Glomerular visceral epithelial cell (primary cell): ENCODE data around the gene NFIA.

Source experiments
- DNase-seq: peaks from one replicate; pipeline ENCODE4 v3.0.0-alpha.2; 2016; ENCODE audit errors: extremely low spot score

Gene NFIA

DNA sequence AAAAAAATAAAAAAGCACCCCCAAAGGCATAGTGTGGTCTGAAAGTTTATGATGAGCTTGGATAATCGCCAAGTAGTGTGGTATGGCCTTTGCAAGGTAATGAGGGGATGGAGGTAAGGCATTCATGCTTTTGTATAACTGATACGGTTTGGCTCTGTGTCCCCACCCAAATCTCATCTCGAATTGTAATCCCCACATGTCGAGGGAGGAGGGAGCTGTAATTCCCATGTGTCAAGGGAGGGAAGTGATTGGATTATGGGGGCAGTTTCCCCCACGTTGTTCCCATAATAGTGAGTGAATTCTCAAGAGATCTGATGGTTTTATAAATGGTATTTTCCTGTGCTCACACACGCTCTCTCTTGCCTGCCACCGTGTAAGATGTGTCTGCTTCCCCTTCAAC, 215.5 kb downstream of the NFIA start:
- DNase-seq, result no peak

DNA sequence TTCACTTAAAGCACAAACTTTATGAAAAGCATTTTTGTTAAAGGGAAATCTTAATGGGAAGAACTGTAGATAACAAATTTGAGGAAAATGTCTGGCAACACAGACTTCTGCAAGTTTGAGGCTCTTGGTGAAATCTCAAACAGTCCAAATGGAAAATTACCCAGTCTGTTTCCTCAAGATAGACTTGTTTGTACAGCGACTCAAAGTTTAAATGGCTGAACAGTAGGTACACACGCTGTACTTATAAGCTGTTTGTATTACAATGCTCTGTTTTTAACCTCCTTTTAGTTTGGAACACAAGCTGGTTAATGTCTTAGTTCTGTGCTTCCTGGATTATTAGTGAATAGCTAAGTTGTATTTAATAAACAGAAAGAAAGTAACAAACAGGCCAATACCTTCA, 217.1 kb downstream of the NFIA start:
- no peak for DNase-seq

DNA sequence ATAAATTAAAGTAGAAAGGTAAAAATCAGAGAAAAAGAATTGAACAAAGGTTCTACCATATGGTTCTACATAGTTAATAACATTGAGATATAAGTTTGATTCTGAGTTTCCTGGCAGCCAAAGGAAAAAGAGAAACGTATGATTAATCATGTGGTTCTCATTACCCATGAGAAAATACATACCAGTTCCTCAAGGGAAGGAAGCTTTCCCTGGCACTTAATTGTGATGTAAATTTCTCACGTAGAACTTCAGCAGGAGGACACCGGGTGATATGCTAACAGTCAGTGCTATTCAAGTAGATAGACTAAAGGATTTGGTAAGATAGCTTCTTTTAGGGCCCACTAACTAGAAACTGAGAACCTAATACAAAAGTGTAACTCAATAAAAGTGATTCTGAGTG, 218.5 kb downstream of the NFIA start:
- DNase-seq, result no peak

DNA sequence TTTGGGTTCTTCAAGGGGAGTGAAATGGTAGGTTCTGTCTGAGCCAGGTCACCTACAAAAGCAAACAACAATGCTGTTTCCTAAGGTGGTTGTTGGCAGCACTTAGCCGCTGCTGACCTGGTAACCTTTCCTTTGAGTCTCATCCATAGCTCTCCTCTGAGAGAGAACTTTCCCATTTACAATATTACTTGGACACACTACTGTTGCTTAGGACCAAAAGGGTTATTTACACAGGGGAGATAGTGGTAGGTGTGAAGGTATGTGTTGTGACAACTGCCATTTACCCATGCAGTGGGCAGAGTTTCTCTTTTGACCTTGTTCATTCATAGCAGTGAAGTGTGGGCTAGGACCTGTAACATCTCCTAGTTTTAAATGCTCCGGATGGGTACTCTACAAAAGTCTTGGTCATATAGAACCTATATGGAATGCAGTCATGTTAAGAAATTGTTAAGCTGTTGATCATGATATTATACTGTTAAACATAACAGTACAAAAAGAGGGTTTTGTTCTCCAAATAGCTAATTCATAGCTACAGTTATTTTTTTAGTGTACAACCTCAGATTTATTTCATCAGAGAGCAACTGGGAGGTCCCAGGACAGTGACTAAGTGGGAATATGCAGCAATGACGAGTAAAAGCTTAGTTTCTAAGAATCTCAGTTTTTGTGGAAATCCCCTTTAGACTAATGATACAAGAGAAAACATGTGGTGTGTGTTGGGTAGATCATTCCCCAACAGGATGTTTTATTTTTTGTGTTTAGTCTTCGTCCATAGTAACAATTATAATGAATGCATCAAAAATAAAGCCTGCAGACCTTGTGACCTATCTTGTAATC, 219.7 kb downstream of the NFIA start:
- DNase-seq, result peak; percentile 11

DNA sequence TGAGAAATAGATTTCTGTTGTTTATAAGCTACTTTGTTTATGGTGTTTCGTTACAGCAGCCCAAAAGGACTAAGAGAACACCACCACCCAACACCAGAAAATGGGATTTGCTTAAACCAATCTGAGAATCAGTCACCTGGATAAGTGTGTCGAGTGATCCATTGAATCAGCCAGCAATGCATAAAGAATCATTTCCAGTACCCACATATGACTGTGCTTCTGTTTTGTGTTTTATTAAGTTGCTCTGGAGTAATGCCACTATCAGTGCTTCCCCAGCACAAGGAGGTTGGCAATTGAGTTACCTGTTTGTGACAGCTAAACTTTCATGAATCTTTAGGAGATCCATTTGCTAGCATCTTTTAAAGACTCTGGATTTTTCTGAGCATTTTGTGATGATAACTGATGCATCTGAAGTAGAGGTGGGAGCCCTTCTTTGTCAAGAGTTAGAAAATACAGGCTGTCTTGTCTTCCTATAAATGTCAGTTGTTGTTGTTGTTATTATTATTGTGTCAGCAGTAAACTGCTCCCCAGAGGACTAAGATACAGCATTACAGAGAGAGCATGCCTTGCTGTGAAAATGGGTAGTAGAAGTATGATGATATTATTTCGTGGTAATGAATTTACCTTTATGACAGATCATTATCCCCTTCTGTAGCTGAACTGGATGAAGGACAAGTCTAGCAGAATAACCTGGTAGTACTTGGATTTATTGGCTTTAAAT, 225.2 kb downstream of the NFIA start:
- no peak for DNase-seq

DNA sequence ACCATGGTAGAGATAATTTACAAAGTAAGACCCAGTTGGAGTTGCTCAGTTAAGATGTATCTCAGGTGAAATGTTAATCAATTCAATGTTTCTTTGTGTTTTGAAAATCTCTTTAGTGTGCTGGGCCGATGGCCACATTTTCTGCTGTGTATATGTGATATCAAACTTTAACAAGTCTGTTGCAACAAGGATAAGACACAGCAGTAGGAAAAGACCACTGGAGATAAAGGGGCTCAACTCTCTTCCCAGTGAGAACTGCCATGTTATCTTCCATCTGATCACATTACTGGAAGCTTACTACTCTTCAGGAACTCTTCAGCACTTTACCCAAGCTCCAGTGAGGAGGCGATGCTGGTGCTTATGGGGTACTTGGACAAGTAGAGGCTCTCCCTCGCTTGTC, 227.7 kb downstream of the NFIA start:
- no peak for DNase-seq

DNA sequence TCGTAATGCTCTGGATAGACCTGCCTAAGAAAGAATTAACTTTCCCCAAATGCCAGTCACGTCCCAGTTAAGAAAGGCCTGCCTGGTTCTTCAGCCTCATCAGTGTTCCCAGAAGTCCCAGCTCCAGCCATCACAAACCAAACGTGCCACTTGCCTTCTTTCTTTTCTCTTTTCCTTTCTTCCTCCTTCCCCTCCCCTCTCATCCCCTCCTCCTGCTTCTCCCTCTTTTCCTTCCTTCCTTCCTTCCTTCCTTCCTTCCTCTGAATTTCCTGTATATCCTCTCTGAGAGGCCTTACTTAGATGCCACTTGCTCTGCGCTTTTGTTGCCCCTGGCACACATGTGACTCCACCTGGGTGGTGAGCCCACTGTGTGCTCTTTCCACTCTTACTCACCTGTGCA, 228.2 kb downstream of the NFIA start:
- no peak for DNase-seq

DNA sequence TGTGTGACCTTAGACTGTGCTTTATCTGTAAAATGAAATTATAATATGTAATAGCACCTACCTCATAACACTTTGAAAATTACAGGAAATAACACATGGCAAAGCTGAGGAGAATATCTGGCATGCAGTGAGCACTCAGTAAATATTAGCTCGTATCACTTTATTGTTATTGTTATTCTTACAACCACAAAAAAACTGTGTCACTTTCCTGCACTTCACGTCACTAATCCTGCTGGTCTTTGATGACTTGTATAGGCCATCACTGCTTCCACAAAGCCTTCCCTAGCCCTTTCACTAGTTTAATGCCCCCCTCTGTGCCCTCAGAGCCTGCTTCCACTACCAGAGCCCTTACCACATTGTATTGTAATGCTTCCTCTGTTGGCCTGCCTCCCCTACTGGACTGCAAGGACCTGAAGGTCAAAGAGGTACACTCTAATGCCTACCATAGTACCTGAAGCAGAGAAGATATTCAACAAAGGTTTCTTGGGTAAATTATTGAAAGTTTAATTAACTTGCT, 231.6 kb downstream of the NFIA start:
- DNase-seq, result no peak

DNA sequence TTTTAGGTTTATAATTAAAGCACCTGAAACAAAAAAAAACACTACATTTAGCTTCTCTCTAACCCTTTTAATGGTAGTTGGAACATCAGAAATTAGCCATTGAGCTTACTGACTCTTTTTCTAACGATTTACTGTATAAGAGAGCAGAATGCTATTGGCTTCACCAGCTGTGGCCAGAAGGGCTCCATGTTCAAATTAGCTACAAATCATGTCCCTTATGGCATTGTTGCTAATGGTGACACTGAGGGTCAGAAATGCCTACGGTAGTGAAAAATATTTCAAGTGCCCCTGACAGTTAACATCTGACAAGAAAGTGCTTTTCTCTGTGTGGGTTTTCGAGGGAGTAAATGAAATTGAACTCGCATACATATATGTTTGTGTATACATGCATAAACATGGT, 232.7 kb downstream of the NFIA start:
- DNase-seq, result no peak

DNA sequence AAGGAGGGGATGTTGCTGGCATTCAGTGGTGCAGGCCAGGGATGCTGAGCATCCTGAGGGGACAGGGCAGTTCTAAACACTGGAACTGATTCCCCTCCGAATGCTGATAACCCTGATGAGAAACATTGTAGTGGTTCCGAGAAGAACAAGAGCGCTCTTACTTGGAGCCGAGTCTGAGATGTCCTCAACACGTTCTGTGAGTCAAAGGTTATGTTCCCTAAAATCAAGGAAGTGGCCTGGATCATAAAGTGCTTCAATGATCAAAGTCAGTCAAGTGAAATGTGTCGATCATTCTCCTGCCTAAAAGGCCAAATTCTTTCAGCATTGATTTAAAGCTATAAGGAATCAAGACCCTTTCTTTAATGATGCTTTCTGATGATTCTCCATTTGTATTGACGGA, 234.1 kb downstream of the NFIA start:
- DNase-seq, result no peak

DNA sequence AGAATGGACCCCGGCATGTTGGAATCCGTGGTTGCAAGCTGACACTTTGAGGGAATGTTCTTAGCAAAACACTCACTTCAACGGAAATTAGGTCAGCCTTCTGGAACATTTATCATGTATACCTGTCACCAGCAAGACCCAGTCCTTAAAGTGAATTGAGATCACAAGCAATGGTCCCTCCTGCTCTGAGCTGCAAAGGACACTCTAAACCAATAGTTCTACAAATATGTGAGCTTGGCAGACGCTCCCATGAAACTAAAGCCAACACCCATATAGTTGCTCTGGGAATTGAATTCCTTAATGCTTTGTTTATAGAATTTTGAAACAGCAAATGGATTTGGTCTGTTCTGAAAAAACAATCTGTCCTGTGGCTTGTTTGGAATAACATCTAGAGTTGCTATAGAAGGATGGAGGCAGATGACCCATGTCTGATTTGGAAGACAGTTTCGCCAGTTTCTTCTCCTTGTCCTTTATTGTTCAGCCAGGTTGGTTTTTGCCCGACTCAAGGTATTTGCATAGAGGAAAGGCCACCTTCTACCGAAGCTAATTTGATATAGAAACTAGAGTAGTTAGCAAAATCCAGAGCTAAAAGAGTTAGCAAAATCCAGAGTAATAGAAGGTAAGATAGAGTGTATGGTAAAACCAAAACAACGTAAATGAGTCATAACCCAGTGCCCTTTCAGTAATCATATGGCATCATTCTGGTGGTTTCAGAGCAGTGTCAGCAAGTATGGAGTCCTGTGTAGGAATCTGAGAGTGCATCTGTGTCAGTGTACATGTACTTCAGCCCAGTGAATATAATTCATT, 236.2 kb downstream of the NFIA start:
- peak; percentile 14 for DNase-seq

DNA sequence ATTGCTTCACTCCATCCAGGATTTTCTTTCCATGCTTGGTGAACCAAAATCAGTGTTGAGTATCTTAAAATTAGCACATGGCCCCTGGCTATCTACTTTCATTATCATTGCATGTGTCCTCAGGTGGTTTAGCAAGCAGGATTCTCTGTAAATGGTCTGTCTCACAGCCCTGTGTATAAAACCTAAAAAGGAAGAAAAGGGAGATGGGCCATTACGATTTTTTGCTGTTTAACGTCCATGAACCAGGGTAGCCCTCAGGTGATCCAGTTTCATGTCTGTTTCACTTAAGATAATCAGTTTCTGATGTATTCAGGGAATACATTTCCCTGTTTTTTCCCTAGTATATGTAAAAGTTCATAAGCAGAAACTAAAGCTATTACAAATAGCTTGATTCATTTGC, 238.2 kb downstream of the NFIA start:
- no peak for DNase-seq

DNA sequence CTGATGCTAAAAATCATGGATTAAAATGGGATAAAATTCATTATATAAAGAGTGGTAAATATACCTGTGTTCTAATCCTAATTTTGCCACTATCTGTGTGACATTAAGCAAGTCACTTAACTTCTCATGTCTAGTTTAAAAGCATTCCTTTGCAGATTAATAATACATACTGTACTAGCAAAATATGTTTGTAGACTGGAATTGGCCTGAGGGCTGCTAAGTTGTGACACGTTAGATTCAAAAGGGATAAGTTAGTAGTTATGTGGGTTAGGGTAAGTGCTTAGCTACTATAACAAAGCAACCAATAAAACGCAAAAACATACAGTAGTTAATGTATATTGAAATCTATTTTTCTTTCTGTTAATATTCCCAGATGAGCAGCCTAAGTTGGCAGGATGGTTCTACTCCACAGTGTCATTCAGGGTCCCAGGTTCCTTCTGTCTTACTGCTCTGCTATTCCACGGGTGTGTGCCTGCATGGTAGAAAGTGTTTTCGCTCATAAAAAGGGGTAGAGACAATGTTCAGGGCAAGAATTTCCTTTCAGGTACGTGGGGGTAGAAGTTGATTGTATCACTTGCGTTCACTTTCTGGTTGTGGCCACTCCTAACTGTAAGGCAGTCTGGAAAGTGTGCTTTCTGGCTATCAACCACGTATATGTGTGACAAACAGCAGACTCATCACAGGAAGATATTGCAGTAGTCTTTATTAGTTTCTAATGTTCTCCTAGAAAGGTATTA, 239.8 kb downstream of the NFIA start:
- DNase-seq, result no peak

DNA sequence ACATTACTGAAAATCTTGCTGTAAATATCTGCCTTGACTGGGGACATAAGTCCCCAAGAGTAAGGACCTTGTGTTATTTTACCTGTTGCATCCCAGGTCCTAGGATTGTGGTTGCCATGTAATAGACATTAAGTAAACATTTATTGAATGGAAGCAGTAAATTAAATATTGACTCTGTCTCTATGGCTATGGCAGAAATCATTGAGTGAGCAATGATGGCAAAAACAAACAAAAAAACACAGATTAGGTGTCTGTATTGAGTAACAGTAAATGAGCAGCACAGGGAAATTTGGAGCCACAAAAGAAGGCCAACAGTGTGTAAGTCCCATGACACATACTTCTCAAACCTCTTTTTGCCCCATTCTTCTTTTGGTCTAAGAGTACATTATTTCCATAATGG, 240.4 kb downstream of the NFIA start:
- no peak for DNase-seq

DNA sequence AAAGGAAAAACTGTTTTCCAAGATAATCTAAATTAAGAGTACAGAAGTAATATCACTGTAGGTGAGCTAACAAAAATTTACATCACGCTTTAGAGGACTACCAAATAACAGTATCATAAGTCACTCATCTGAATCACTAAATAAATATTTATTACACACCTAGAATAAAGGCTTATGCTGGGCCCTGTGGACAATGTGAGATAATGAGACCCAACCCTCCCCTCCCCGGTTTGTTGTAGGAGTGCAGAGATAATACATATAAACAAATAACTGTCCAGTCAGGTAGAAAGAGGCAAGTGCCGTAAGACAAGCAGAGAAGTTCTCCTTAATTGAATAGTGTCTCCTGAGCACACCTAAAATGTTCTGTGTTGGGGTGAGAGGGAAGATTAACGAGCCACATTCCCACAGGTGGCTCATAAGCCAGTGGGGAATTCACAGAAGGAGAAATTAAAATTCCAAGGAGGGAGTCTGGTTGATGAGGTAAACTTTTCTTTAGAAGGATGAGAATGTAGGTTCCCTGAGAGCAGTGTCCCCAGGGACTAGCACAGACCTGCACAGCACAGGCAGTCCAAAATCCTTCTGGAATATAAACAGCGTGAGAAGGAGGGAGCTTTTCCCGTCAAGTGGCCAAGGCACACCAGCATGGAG, 241.4 kb downstream of the NFIA start:
- DNase-seq, result no peak

DNA sequence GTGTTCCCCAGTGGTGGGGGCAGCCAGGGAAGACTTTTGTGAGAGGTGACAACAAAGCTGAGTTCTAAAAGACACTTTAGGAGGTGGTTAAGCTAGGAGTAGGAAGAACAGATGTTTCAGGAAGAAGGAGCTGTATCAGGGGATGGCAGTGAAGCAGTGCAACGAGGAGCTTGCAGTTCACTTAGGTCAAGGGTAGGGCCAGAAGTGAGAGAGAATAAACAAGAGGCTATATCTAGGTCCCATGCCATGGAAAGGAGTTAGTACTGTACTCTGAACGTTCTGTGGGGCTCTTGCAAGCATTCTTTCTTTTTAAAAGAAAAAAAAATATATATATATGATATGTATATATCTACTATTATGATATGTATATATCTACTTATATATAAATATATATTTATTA, 244.4 kb downstream of the NFIA start:
- DNase-seq, result no peak

DNA sequence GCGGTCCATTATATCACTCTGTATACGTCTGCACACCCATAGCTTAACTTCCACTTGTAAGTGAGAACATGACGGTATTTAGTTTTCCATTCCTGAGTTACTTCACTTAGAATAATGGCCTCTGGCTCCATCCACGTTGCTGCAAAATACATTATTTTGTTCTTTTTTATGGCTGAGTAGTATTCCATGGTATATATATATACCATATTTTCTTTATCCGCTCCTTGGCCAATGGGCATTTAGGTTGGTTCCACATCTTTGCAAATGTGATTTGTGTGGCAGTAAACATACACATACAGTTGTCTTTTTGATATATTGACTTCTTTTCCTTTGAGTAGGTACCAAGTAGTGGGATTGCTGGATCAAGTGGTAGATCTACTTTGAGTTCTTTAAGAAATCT, 245.1 kb downstream of the NFIA start:
- no peak for DNase-seq

DNA sequence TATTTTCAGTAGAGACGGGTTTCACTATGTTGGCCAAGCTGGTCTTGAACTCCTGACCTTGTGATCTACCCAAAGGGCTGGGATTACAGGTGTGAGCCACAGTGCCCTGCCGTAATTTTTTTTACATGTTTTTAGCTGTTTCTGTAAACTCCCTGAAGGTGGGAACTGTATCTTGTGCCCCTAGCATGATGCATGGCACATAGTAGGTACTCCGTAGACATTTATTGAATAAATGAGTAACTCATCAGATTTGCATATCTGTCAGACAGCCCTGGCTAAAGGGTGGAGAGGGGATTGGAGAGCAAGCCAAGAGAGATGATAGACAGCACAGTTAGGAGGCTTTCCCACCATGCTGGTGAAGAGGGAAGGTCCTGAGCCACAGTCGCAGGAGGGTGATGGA, 247.2 kb downstream of the NFIA start:
- no peak for DNase-seq

DNA sequence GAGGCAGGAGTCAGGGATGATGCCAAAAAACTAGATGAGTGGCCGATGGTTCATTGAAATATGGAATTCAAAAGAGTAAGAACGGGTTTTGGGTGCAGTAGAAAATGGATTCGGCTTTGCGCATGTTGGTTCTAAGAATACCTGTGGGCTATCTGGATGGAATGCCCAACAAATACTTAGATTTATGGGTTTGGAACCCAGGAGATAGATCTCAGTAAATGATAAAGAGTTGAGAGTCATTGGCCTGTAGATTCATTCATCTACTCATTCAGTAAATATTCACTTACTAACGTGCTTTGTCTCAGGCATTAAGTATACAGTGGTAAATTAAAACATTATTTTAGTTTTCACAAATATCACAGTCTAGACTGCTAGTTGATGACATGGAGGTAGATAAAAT, 247.7 kb downstream of the NFIA start:
- no peak for DNase-seq

DNA sequence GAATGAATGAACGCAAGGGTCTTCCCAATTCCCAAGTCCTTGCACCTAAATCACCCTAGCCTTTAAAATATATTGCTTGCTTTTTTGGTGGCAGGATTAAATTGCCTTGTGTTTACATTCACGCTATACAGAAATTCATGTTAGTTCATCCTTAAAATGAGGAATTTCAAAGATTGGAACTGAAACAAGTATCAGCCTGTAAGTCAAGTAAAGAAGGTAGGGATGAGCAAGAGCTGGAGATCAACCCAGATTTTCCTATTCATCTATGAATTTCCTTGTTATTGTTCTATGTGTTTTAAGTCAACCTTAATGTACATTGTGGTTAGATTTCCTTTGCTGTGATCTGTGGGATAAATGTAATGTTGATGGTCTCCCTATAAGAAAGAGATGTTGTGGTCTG, 248.2 kb downstream of the NFIA start:
- DNase-seq, result no peak

DNA sequence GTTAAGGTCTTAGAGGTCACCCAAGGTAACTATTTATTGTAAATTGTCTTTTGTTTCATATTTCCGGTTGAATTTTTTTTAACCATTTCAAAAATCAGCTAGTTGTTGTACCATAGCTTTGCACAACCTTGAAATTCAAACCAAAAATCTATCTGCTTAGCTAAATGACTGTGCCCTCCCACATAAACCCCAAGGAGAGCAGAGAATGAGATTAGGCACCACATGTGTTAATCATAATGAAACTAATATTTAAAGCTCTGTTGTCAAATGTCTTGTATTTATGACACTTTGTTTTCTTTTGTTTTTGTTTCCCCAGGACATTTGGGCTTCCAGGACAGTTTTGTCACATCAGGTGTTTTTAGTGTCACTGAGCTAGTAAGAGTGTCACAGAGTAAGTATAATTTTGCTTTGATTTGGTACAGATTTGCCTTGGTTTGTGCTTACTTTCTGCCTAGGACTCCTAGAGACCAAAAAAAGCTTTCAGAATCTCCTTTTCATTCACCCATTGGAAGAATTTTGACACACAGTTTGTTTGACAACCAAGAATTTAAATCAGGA, 249.9 kb downstream of the NFIA start:
- DNase-seq, result no peak
